H1 (cell line): Measurements from ENCODE around the gene ALK. TPM values are rescaled to one million over a fixed set of nuclear protein-coding genes. Genes with fewer than 3 reads are reported as not detected.

Experiments
- CTCF ChIA-PET: fragments of 300-600 bp; sonication (Branson Sonifier 250); formaldehyde crosslinking; loops from one replicate; lab custom pipeline; 2021; ENCODE audit not compliant: partially characterized antibody; lab: Charles Lee
- POLR2A ChIA-PET: fragments of 300-600 bp; sonication (Branson Sonifier 250); formaldehyde crosslinking; loops from one replicate; lab custom pipeline; 2021; ENCODE audit warnings: inconsistent platforms; ENCODE audit not compliant: partially characterized antibody; lab: Charles Lee
- DNase-seq, 2 experiments: peaks; one replicate each; pipeline versions ENCODE4 v3.0.0 to v3.0.0-alpha.2; 2010 to 2022; ENCODE audit warnings: low spot score in 2 of 2, low read depth in 1 of 2, mixed read lengths in 1 of 2
- FAIRE-seq: peaks from 2 replicates; lab custom pipeline; 2011; peaks lifted over from hg19 to GRCh38; lab: Jason Lieb, UNC
- H2AFZ ChIP-seq: 2 replicates; pipeline ENCODE4 v1.8.1; 2012; ENCODE audit warnings: low read length, inconsistent platforms
- H2AK5ac ChIP-seq: 2 replicates; pipeline ENCODE4 v1.6.1; 2013; ENCODE audit warnings: low read depth, low read length
- H2BK120ac ChIP-seq: replicated peaks from 2 replicates; pipeline ENCODE3; 2013; ENCODE audit warnings: low read depth, low read length, inconsistent platforms
- H2BK12ac ChIP-seq: 2 replicates; pipeline ENCODE4 v1.6.1; 2013; ENCODE audit warnings: low read depth, low read length
- H2BK15ac ChIP-seq: 2 replicates; pipeline ENCODE4 v1.6.1; 2013; ENCODE audit warnings: low read length
- H2BK20ac ChIP-seq: 2 replicates; pipeline ENCODE4 v1.6.1; 2013; ENCODE audit warnings: low read length
- H2BK5ac ChIP-seq: 2 replicates; pipeline ENCODE4 v1.6.1; 2013; ENCODE audit warnings: low read depth, low read length
- H3K14ac ChIP-seq: 2 replicates; pipeline ENCODE4 v1.6.1; 2013; ENCODE audit warnings: inconsistent platforms; ENCODE audit not compliant: insufficient read length
- H3K18ac ChIP-seq: 2 replicates; pipeline ENCODE4 v1.6.1; 2013; ENCODE audit warnings: low read length; ENCODE audit errors: extremely low read depth
- H3K23ac ChIP-seq: 2 replicates; pipeline ENCODE4 v1.6.1; 2013; ENCODE audit warnings: inconsistent platforms; ENCODE audit not compliant: insufficient read length
- H3K23me2 ChIP-seq: 2 replicates; pipeline ENCODE4 v1.6.1; 2013; ENCODE audit warnings: low read depth, low read length
- H3K27ac ChIP-seq: 2 replicates; pipeline ENCODE4 v1.6.1; 2011; ENCODE audit warnings: low read depth, low read length, inconsistent platforms
- H3K27me3 ChIP-seq, 4 experiments: replicated peaks in 1 of 4; 1 replicate in 1 of 4; 2 replicates in 3 of 4; pipeline versions ENCODE4 v1.6.1 to v1.8.1; 2011 to 2013; ENCODE audit warnings: low read length in 3 of 4, mild to moderate bottlenecking in 3 of 4, inconsistent platforms in 2 of 4, mixed read lengths in 2 of 4, moderate library complexity in 1 of 4; ENCODE audit not compliant: control insufficient read depth in 3 of 4, insufficient read depth in 3 of 4; ENCODE audit errors: extremely low read depth in 1 of 4
- H3K36me3 ChIP-seq, 4 experiments: 2 replicates each; pipeline versions ENCODE4 v1.6.1 to v1.8.1; 2011 to 2013; ENCODE audit warnings: mild to moderate bottlenecking in 4 of 4, low read length in 3 of 4, moderate library complexity in 2 of 4, control low read depth in 1 of 4, inconsistent platforms in 1 of 4; ENCODE audit not compliant: insufficient read depth in 4 of 4, control insufficient read depth in 2 of 4
- H3K4ac ChIP-seq: replicated peaks from 2 replicates; pipeline ENCODE3; 2013; ENCODE audit warnings: low read length, low read depth, mixed read lengths, inconsistent platforms; ENCODE audit not compliant: insufficient read length
- H3K4me1 ChIP-seq, 4 experiments: replicated peaks in 1 of 4; 1 replicate in 1 of 4; 2 replicates in 3 of 4; pipeline versions ENCODE4 v1.6.1 to v1.8.1; 2011 to 2013; ENCODE audit warnings: low read length in 3 of 4, inconsistent platforms in 2 of 4, mixed read lengths in 1 of 4; ENCODE audit not compliant: insufficient read depth in 4 of 4, control insufficient read depth in 3 of 4
- H3K4me2 ChIP-seq, 2 experiments: 2 replicates each; pipeline versions ENCODE4 v1.6.1 to v1.8.1; 2011 to 2013; ENCODE audit warnings: low read depth in 2 of 2, low read length in 2 of 2, control low read depth in 1 of 2, inconsistent platforms in 1 of 2, mild to moderate bottlenecking in 1 of 2; ENCODE audit not compliant: insufficient read depth in 1 of 2
- H3K4me3 ChIP-seq, 4 experiments: fragments of 200-600, 300-600 bp in 1 of 4; sonication (generic), shearing (Covaris generic), sonication (Bioruptor Twin) in 1 of 4; 2 replicates each; pipeline versions ENCODE4 v1.5.1 to v1.8.1; 2011 to 2016; ENCODE audit warnings: low read length in 4 of 4, low read depth in 3 of 4, control low read depth in 2 of 4, inconsistent platforms in 2 of 4, mild to moderate bottlenecking in 2 of 4, mixed read lengths in 1 of 4, moderate library complexity in 1 of 4; ENCODE audit not compliant: insufficient read depth in 2 of 4; ENCODE audit errors: extremely low read depth in 1 of 4
- H3K56ac ChIP-seq: replicated peaks from 2 replicates; pipeline ENCODE3; 2013; ENCODE audit warnings: low read depth, mild to moderate bottlenecking, mixed read lengths, low read length, inconsistent platforms; ENCODE audit not compliant: insufficient read length
- H3K79me1 ChIP-seq: 2 replicates; pipeline ENCODE4 v1.6.1; 2013; ENCODE audit warnings: low read depth, low read length, control low read depth
- H3K79me2 ChIP-seq, 2 experiments: 2 replicates each; pipeline versions ENCODE4 v1.6.1 to v1.8.1; 2012 to 2013; ENCODE audit warnings: low read length in 2 of 2, mild to moderate bottlenecking in 2 of 2, inconsistent platforms in 1 of 2; ENCODE audit not compliant: insufficient read depth in 2 of 2, control insufficient read depth in 1 of 2
- H3K9ac ChIP-seq, 4 experiments: replicated peaks in 1 of 4; 1 replicate in 1 of 4; 2 replicates in 3 of 4; pipeline versions ENCODE4 v1.6.1 to v1.8.1; 2011 to 2013; ENCODE audit warnings: low read depth in 3 of 4, low read length in 3 of 4, control low read depth in 2 of 4, mild to moderate bottlenecking in 2 of 4, moderate library complexity in 2 of 4, inconsistent platforms in 1 of 4; ENCODE audit errors: extremely low read depth in 1 of 4
- H3K9me3 ChIP-seq, 2 experiments: 2 replicates each; pipeline versions ENCODE4 v1.6.1 to v1.8.1; 2012 to 2013; ENCODE audit warnings: mild to moderate bottlenecking in 2 of 2, moderate library complexity in 2 of 2, control low read depth in 1 of 2, inconsistent platforms in 1 of 2, low read depth in 1 of 2, low read length in 1 of 2, mixed read lengths in 1 of 2; ENCODE audit not compliant: insufficient read depth in 2 of 2
- H4K20me1 ChIP-seq, 2 experiments: replicated peaks in 1 of 2; 2 replicates each; pipeline versions ENCODE3 to v1.8.1; 2011 to 2013; ENCODE audit warnings: inconsistent platforms in 2 of 2, low read length in 2 of 2, mild to moderate bottlenecking in 1 of 2; ENCODE audit not compliant: insufficient read depth in 2 of 2, control insufficient read depth in 1 of 2
- H4K5ac ChIP-seq: 2 replicates; pipeline ENCODE4 v1.6.1; 2013; ENCODE audit warnings: low read length, low read depth, mixed read lengths, inconsistent platforms; ENCODE audit not compliant: insufficient read length
- H4K8ac ChIP-seq: 2 replicates; pipeline ENCODE4 v1.8.0; 2013; ENCODE audit warnings: mild to moderate bottlenecking, moderate library complexity, low read length, inconsistent platforms; ENCODE audit not compliant: insufficient read depth; ENCODE audit errors: extremely low read depth
- H4K91ac ChIP-seq: replicated peaks from 2 replicates; pipeline ENCODE3; 2013; ENCODE audit warnings: low read length, mixed read lengths, inconsistent platforms; ENCODE audit not compliant: insufficient read length
- NANOG ChIP-seq: IDR thresholded peaks from 2 replicates; pipeline ENCODE4 v1.6.1; 2011; ENCODE audit warnings: low read length, low read depth, mild to moderate bottlenecking, inconsistent platforms; ENCODE audit not compliant: insufficient read depth, poor library complexity, severe bottlenecking
- WGBS, 2 experiments: shearing (Covaris generic) in 1 of 2; methylation state at CpG; one replicate each; pipeline versions ENCODE4 v1.1.6 to v1.1.7; 2013 to 2015; ENCODE audit warnings: low lambda C conversion rate in 2 of 2, mixed read lengths in 2 of 2, inconsistent platforms in 1 of 2, low coverage in 1 of 2, missing lambda C conversion rate in 1 of 2; ENCODE audit not compliant: insufficient replicate concordance in 2 of 2, insufficient coverage in 1 of 2, insufficient read length in 1 of 2; ENCODE audit errors: extremely low coverage in 1 of 2, missing lambda C conversion rate in 1 of 2; 5-methylcytosine and 5-hydroxymethylcytosine counted together
- polyA plus RNA-seq, 7 experiments: library from polyadenylated mRNA; depleted of rRNA in 3 of 7; stranded (reverse) in 5 of 7; unstranded in 2 of 7; fragments of >200 nt in 5 of 7; fragments of 200-250 nt in 2 of 7; gene quantifications; 1 replicate in 5 of 7; 2 replicates in 1 of 7; 4 replicates in 1 of 7; pipeline versions ENCODE4 v1.2.1 to v1.2.3, GENCODE V29; 2011 to 2013; ENCODE audit warnings: missing spikeins in 2 of 7, mixed read lengths in 2 of 7
- total RNA-seq: library from RNA; stranded (reverse); fragmentation: NEBNext Ultra II Directional; extraction: Animal tissue kit (Norgen Biotek cat#: 25700); gene quantifications from 2 replicates; pipeline ENCODE4 v1.2.1, GENCODE V29; 2021

ALK gene
- total and polyA plus RNA-seq, 2 of the 8 experiments (the other 6 are each of a cell fraction or from before 2014, with no cell fraction given): 0.02 to 0.09 TPM

GRCh38 chr2:29509397-29509796, 412.0 kb downstream of the ALK start:
- Histone ChIP-seq H2AK5ac (no peak overlapping the region), H4K91ac (no peak overlapping the region), H3K27ac (no peak overlapping the region), H2BK120ac (no peak overlapping the region), H3K18ac (no peak overlapping the region), H2BK20ac (no peak overlapping the region), H3K4me3 (no peak overlapping the region), H3K23ac (no peak overlapping the region), H3K9ac (no peak overlapping the region), H3K23me2 (no peaks in the 10 kb centered on the region), H3K79me2 (no peaks in the 10 kb centered on the region), H2AFZ (no peak overlapping the region), H3K4ac (no peak overlapping the region), H3K4me1 (no peaks in the 10 kb centered on the region), H3K36me3 (no peaks in the 10 kb centered on the region), H2BK12ac (no peak overlapping the region), H3K9me3 (peaks cover 3 to 7% of the 10 kb centered on the region in 2 experiments; a peak in 2 of 4 replicates), H4K8ac (no peak overlapping the region), H3K79me1 (no peaks in the 10 kb centered on the region), H3K14ac (no peak overlapping the region), H4K20me1 (no peaks in the 10 kb centered on the region), H3K56ac (no peak overlapping the region), H4K5ac (no peak overlapping the region), H2BK5ac (no peak overlapping the region), H2BK15ac (no peak overlapping the region), H3K27me3 (no peaks in the 10 kb centered on the region), H3K4me2 (no peak overlapping the region)
- no peak for TF ChIP-seq NANOG
- ChIA-PET POLR2A (no interaction called here), CTCF (no interaction called here)
- FAIRE-seq: no peak
- DNase-seq: no peak
- 95% methylated on average over 1 of the region's 1 CpG; no CpG with 5 or more reads in 1 of the 2 experiments for WGBS, 2 experiments
